Keratinocyte (primary cell): ENCODE data around the gene ERICH6.

Experiments
- EZH2 ChIP-seq: IDR thresholded peaks from one replicate; pipeline ENCODE4 v1.6.1; 2012; ENCODE audit warnings: inconsistent platforms, mild to moderate bottlenecking, low read length, moderate library complexity
- TF ChIP-seq, protein P1 (sequence below), 3 experiments: IDR thresholded peaks in 1 of 3; conservative IDR thresholded peaks in 1 of 3; optimal IDR thresholded peaks in 1 of 3; 2 replicates in 2 of 3; 3 replicates in 1 of 3; pipeline versions ENCODE3 to v1.5.1; 2011; ENCODE audit warnings: low read length in 3 of 3, mild to moderate bottlenecking in 3 of 3, moderate library complexity in 2 of 3, control low read depth in 1 of 3, inconsistent platforms in 1 of 3; ENCODE audit not compliant: insufficient read depth in 2 of 3; ENCODE audit errors: extremely low read depth in 1 of 3

DNA sequence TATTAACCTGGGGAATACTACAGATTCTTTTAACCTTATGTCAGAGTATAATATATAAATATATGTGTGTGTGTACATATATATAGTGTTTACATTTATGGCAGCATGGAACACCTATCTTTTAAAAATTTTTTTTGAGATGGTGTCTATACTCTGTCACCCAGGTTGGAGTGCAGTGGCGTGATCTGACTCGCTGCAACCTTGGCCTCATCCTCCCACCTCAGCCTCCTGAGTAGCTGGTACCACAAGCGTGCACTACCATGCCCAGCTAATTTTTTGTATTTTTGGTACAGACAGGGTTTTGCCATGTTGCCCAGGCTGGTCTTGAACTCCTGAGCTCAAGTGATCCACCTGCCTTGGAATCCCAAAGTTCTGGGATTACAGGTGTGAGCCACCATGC lies 18.5 kb upstream of the ERICH6 start:
- TF ChIP-seq, protein P1, sequence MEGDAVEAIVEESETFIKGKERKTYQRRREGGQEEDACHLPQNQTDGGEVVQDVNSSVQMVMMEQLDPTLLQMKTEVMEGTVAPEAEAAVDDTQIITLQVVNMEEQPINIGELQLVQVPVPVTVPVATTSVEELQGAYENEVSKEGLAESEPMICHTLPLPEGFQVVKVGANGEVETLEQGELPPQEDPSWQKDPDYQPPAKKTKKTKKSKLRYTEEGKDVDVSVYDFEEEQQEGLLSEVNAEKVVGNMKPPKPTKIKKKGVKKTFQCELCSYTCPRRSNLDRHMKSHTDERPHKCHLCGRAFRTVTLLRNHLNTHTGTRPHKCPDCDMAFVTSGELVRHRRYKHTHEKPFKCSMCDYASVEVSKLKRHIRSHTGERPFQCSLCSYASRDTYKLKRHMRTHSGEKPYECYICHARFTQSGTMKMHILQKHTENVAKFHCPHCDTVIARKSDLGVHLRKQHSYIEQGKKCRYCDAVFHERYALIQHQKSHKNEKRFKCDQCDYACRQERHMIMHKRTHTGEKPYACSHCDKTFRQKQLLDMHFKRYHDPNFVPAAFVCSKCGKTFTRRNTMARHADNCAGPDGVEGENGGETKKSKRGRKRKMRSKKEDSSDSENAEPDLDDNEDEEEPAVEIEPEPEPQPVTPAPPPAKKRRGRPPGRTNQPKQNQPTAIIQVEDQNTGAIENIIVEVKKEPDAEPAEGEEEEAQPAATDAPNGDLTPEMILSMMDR (optimal IDR thresholded peaks at IDR 0.05 in 1 of 3, IDR thresholded peaks at IDR 0.05 in 1 of 3, conservative IDR thresholded peaks at IDR 0.05 in 1 of 3; ENCODE audit: extremely low read depth in 1 of 3, insufficient read depth in 2 of 3, low read length in 3 of 3), result no peak
- no peak for TF ChIP-seq EZH2
